ENCODE data around the gene FAF1. TPM values are rescaled to one million over a fixed set of nuclear protein-coding genes. Genes with fewer than 3 reads are reported as not detected.

The FAF1 gene
- total RNA-seq, 2 donors from 2014 or later = 17.8 to 27.5 TPM

GRCh38 chr1:50978852-50979781, 19.1 kb upstream of the FAF1 start:
- intact Hi-C loops (cut with DNase I) = no loop called here
- H3K4me3 ChIP-seq = peak overlapping the region in 1 of 2 donors; percentile 83
- no peaks in the 10 kb centered on the region for H3K27me3 ChIP-seq
- H3K9me3 ChIP-seq = no peaks in the 10 kb centered on the region
- ATAC-seq = peak; percentile 53
- 14 to 18% methylated on average over 10 of the region's 10 CpGs for WGBS, 2 donors
- DNase-seq = peak; percentile 25 to 62 (median 46)
- TF ChIP-seq POLR2A (IDR thresholded peaks at IDR 0.05) (no peak), CTCF (IDR thresholded peaks at IDR 0.05) (no peak)
- peak overlapping the region; percentile 82 to 97 (median 90) for H3K27ac ChIP-seq
- H3K36me3 ChIP-seq (replicated peaks in 1 of 2; ENCODE audit: insufficient read depth in 1 of 2, low read depth in 2 of 2) = no peaks in the 10 kb centered on the region
- peaks cover 19% of the 10 kb centered on the region for H3K4me1 ChIP-seq

GRCh38 chr1:50978144-50978851, 18.2 kb upstream of the FAF1 start:
- DNase-seq (peak; percentile 76 to 85 (median 82)), ATAC-seq (peak; percentile 86)
- Histone ChIP-seq H3K27ac (peak overlapping the region; percentile 82 to 97 (median 90)), H3K9me3 (no peaks in the 10 kb centered on the region), H3K4me1 (peaks cover 13% of the 10 kb centered on the region), H3K36me3 (replicated peaks in 1 of 2; ENCODE audit: insufficient read depth in 1 of 2, low read depth in 2 of 2) (no peaks in the 10 kb centered on the region), H3K27me3 (no peaks in the 10 kb centered on the region), H3K4me3 (peak overlapping the region; percentile 15 to 83)
- intact Hi-C loops (cut with DNase I) = no loop called here
- 3 to 7% methylated on average over 17 to 40 of the region's 42 CpGs for WGBS, 2 donors
- TF ChIP-seq CTCF (IDR thresholded peaks at IDR 0.05) = no peak
- peak; percentile 33 to 72 (median 72) for TF ChIP-seq POLR2A (IDR thresholded peaks at IDR 0.05)

- TF ChIP-seq CTCF (IDR thresholded peaks at IDR 0.05) (no peak), POLR2A (IDR thresholded peaks at IDR 0.05) (peak in 1 of 3 donors; percentile 36)
- ATAC-seq (peak; percentile 82), DNase-seq (peak; percentile 66 to 82 (median 72))
- Histone ChIP-seq H3K4me1 (peaks cover 9% of the 10 kb centered on the region), H3K36me3 (replicated peaks in 1 of 2; ENCODE audit: insufficient read depth in 1 of 2, low read depth in 2 of 2) (no peaks in the 10 kb centered on the region), H3K4me3 (peak overlapping the region; percentile 83 to 94), H3K9me3 (no peaks in the 10 kb centered on the region), H3K27ac (peak overlapping the region; percentile 82 to 97 (median 90)), H3K27me3 (no peaks in the 10 kb centered on the region)
- WGBS, 2 donors = 1 to 6% methylated on average over 8 to 46 of the region's 63 CpGs
- intact Hi-C loops (cut with DNase I) = no loop called here
These were observed 17.6 kb upstream of the FAF1 start for GRCh38 chr1:50977575-50978143.

GRCh38 chr1:50976890-50977574, 17.0 kb upstream of the FAF1 start:
- H3K9me3 ChIP-seq = no peaks in the 10 kb centered on the region
- no peaks in the 10 kb centered on the region for H3K36me3 ChIP-seq (replicated peaks in 1 of 2; ENCODE audit: insufficient read depth in 1 of 2, low read depth in 2 of 2)
- no peaks in the 10 kb centered on the region for H3K27me3 ChIP-seq
- WGBS, 2 donors = 1 to 3% methylated on average over 25 to 26 of the region's 26 CpGs
- DNase-seq = peak in 2 of 4 donors; percentile 39
- intact Hi-C loops (cut with DNase I) = no loop called here
- peak overlapping the region; percentile 11 to 97 (median 90) for H3K27ac ChIP-seq
- peak overlapping the region; percentile 83 to 94 for H3K4me3 ChIP-seq
- peak in 1 of 3 donors; percentile 3 for TF ChIP-seq POLR2A (IDR thresholded peaks at IDR 0.05)
- no peak for TF ChIP-seq CTCF (IDR thresholded peaks at IDR 0.05)
- H3K4me1 ChIP-seq = peaks cover 9% of the 10 kb centered on the region
- peak; percentile 36 for ATAC-seq
